Measurements from ENCODE around the gene AOAH.

Gene AOAH

DNA sequence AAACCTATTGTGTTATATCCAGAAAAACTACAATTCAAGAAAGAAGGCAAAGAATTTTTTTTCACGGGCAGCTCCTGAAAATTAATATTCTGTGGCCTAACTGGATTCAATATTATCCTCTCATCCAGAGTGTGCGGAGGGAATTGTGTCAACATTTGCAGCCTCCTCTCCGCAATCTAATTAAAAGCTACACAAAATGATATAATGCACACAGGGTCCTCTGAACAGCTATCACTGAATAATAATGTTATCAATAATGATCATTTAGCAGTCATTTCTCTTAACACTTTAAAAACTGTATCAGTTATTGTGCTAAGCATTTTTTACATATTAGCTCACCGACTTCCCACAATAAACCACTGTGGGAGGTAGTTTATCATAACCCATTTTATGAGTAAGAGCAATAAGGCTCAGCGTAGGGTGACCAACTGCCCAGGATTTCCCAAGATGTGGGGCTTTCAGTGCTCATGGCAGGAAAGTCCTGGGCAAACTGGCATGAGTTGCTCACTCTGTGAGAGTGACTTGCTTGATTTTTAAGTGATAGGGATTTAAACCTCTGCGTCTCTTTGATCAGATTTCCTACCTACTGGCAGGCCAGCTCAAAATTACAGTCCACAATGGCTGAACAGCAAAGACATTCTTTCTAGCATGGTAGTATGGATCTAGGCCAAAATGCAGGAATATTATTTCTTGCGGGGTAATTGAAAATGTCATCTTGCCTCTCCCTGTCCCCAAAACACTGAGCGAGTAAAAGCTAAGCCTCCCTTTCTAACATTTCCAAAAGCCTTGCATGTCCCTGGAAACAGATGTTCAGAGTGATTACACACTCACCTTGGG, 65.7 kb downstream of the AOAH start:
- ChIA-PET CTCF (interaction anchor here (3.6 kb wide), 1 partner anchor 12 kb away, joined by 16 read pairs; no protein-coding TSS in a partner anchor), POLR2A (no interaction called here)
- DNase-seq (ENCODE audit: extremely low spot score): no peak
- TF ChIP-seq, protein P1, sequence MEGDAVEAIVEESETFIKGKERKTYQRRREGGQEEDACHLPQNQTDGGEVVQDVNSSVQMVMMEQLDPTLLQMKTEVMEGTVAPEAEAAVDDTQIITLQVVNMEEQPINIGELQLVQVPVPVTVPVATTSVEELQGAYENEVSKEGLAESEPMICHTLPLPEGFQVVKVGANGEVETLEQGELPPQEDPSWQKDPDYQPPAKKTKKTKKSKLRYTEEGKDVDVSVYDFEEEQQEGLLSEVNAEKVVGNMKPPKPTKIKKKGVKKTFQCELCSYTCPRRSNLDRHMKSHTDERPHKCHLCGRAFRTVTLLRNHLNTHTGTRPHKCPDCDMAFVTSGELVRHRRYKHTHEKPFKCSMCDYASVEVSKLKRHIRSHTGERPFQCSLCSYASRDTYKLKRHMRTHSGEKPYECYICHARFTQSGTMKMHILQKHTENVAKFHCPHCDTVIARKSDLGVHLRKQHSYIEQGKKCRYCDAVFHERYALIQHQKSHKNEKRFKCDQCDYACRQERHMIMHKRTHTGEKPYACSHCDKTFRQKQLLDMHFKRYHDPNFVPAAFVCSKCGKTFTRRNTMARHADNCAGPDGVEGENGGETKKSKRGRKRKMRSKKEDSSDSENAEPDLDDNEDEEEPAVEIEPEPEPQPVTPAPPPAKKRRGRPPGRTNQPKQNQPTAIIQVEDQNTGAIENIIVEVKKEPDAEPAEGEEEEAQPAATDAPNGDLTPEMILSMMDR (IDR thresholded peaks at IDR 0.05; ENCODE audit: control extremely low read depth, extremely low read depth, low read depth, missing control alignments): no peak

DNA sequence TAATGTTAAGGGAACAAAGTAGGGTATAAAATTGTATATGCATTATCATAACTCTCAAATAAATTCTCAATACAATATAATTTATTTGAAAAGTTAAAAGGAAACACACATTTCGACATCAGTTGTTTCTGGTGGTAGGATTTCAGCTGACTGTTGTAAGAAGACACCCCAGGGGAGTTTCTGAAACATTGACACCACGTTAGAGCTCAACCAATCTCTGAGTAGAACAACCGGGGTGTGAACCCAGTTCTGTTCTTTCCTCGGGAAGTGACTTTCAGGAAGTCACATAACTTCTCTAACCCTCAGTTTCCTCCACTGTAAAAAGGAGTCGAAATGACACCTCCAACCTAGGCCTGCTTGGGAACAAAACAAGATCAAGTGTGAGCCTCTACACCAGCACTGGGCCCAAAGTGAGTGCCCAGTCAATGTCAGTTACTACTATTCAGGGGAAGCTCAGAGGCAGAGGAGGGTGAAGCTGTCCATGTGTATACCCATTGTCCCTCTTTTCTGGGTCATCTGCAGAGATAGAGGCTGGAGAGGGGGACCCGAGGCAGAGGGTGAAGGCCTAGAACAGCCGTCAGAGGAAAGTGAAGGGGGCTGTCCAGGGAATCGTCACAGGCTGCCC, 67.1 kb downstream of the AOAH start:
- no peak for DNase-seq (ENCODE audit: extremely low spot score)
- ChIA-PET POLR2A (no interaction called here), CTCF (interaction anchor here (3.6 kb wide), 1 partner anchor 14 kb away, joined by 16 read pairs; no protein-coding TSS in a partner anchor)

DNA sequence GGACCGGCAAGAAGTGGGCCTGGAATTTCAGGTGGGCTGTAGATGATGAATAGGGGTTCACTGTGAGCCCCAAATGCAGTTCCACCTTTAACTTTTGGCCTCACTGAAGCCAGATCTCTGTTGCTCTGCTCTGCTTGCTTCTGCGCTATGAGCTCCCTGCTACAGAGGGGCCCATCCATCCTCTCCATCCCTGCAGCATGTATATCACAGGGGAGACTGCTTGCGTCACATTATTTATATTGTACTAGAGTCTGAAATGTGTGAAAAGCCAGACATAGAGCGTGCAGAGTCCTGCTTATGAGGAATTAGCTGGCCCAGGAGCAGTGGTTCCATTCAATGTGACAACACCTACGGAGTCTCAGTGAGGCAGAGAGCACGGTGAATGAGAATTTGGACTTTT, 69.9 kb downstream of the AOAH start:
- no peak for DNase-seq (ENCODE audit: extremely low spot score)
- ChIA-PET POLR2A (no interaction called here), CTCF (interaction anchor here (1.6 kb wide), 1 partner anchor 17 kb away, joined by 6 read pairs; no protein-coding TSS in a partner anchor)
- TF ChIP-seq, protein P1 (IDR thresholded peaks at IDR 0.05; ENCODE audit: control extremely low read depth, extremely low read depth, low read depth, missing control alignments): no peak

More for the DNA sequence above, 67.1 kb downstream of the AOAH start:
- TF ChIP-seq, protein P1 (IDR thresholded peaks at IDR 0.05; ENCODE audit: control extremely low read depth, extremely low read depth, low read depth, missing control alignments): no peak

DNA sequence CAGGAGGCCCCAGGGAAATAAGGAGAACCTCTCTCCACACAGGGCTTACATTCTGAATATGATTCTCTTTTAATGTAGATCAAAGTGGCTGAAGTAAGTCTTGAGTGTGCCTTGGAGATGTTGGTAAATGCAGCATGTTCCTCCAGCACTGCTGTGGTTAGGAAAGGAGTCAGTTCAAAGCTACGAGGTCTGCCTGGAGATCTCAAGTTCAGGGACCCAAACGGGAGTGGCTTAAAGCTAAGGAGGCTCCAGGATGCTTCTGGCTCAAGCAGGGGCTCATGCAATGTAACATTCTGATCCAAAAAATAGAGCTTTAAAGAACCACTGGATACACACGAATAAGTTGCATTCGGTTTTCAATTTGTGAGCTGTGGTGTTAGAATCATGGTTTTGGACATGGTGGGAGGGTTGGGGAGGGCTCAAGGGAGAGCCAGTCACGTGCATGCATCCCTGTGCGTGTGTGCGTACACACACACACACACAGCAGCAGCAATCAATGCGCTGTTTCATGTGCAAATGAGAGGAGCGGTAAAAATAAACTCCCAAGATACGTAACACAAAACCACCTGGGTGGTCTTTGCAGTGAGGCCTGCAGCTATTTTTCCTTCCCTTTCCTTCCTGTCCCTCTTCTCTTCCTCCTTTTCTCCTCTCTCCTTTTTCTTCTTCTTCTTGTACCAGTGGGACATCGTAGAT, 70.5 kb downstream of the AOAH start:
- CTCF ChIA-PET: interaction anchor here (0.9 to 1.6 kb wide), 2 partner anchors 17 to 20 kb away, joined by 3 to 6 read pairs; no protein-coding TSS in a partner anchor
- TF ChIP-seq, protein P1 (IDR thresholded peaks at IDR 0.05; ENCODE audit: control extremely low read depth, extremely low read depth, low read depth, missing control alignments): no peak
- POLR2A ChIA-PET: no interaction called here
- no peak for DNase-seq (ENCODE audit: extremely low spot score)

DNA sequence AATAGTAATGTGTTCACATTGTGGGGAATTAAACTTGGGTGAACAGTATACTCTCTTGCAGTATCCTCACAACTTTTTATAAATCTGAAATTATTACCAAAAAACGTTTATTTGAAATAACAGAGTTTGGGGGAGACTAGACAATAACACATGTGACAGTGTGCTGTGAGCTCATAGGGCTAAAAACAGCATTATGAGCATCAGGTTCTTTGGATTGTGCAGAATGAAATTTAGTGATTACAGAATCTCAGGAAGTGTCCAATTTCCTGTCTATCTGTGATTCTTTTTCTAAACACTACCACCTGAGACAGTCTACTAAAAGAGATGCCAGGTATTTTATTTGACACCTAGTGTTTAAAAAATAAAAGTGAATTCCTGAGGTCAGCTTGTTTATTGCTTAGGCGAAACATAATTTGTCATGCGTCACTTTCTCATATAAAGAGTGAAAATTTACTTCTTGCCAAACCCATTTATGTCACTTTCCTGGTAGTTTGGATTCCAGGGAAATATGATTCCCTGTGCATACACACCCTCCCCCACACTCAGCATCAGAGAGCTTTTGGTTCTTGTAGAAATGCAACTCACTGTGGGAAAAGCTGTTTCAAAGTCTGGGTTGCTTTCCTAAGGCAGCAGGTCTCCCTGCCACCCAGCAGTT, 71.2 kb downstream of the AOAH start:
- no peak for DNase-seq (ENCODE audit: extremely low spot score)
- TF ChIP-seq, protein P1 (IDR thresholded peaks at IDR 0.05; ENCODE audit: control extremely low read depth, extremely low read depth, low read depth, missing control alignments): no peak
- POLR2A ChIA-PET: no interaction called here
- CTCF ChIA-PET: interaction anchor here (0.9 to 1.6 kb wide), 2 partner anchors 18 to 20 kb away, joined by 3 to 6 read pairs; no protein-coding TSS in a partner anchor

DNA sequence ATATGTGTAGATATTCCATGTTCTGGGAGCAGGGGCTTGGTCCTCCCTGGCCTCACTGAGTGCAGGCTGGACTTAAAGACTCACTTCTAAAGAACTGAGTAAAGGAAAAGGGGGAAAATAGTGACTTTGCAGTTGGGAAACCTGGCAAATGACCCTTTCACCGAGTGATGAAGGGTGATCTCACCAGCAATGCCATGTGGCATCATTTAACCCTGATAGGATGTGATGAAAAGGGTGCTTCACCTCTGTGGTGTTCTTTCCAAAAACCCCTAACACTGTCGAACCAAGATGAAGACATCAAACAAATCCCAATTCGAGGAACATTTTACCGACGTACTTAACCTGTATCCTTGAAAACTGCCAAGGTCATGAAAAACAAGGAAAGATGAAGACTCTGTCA, 71.9 kb downstream of the AOAH start:
- ChIA-PET POLR2A (no interaction called here), CTCF (no interaction called here)
- DNase-seq (ENCODE audit: extremely low spot score): no peak
- TF ChIP-seq, protein P1 (IDR thresholded peaks at IDR 0.05; ENCODE audit: control extremely low read depth, extremely low read depth, low read depth, missing control alignments): no peak
